NCI-H2196 treated with DMSO at 0.1 percent for 48 hours (cell line): Measurements from ENCODE around the gene OSTC.

ENCODE experiments used
- DNase-seq: peaks from one replicate; lab custom pipeline; 2025; ENCODE audit not compliant: unreplicated experiment; lab: John Stamatoyannopoulos, UW

Gene OSTC

DNA sequence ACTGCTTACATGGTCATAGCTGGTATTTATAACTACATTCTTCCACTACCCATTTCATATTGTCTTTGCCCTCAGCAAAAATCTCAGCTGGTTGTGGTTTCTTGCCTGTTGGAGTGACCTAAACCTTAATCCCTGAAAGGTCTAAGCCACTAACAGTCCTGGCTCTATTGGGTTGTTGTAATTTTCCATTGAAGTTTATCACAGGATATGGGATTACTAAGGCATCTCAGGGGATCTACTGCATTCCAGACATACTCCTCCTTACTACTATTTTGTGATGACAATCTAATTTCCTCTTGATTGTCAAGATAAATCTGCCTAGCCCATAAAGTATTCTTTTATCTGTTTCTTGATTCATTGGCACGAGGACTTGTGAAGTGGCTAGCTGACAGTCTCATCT is 6.2 kb upstream of the OSTC start:
- DNase-seq: no peak

DNA sequence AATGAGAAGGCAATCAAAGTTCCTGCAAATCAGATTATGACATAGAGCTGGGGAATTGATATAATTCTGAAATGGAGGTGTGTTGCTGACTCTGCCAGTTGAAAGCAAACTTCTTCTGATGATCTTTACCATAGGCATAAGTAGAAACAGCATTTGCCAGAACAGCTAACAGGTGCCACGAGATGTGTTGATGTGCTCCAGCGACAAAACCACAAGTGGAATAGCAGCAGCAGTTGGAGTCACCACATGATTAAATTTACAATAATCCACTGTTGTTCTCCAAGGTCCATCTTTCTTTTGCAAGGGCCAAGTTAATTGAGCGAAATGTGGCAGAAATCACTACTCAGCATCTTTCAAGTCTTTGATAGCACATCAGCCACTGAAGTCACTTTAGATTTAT is 3.7 kb upstream of the OSTC start:
- no peak for DNase-seq

DNA sequence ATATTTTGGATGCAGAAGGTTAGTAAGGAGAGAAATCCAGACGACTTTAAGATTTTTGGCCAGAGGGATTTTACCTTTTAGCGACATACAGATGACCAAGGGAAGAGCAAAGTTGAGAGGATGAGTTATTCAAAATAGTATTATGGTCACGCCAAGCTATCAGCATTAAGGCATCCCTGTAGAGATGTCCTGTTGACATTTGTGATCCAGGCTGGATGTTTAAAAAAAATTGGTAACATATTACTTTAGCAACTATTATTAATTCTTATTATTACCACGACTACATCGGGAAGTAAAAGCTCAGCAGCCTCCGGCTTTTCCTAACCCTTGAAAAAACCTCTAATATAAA is 562 bp upstream of the OSTC start:
- no peak for DNase-seq

DNA sequence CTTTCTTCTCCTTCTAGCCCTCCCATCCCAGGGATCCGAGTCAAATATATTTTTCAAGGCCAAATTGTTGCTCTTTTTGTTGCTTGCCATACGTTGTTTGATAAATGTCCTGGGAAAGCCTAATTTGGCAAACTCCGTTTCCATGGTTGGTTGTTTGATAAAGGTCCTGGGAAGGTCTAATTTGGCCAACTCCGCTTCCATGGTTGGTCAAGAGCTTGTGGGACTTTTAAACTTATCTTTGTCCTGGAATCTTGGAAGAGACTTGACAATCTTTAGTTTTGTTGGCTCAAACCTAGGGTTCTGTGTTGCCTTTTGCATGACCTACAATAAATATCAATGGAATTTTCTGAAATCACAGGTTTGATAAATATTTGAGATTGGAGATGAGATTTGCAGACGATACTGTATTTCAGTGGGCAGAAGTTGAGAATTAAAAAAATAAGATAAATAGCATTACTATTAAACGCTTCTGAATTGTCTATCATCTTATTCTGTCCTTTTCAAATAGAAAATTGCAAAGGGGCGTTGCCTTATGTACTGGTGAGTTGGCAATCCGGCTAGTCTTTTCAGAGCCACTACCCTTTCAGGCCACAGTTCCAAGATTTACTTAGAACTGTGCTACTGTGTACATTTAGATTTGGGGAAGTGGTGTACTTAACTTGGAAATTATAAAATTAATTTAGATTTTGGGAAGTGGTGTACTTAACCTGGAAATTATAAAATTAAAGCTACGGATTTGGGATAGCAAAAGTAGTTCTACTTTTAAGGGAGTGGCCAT is 804 bp downstream of the OSTC start:
- DNase-seq: no peak

DNA sequence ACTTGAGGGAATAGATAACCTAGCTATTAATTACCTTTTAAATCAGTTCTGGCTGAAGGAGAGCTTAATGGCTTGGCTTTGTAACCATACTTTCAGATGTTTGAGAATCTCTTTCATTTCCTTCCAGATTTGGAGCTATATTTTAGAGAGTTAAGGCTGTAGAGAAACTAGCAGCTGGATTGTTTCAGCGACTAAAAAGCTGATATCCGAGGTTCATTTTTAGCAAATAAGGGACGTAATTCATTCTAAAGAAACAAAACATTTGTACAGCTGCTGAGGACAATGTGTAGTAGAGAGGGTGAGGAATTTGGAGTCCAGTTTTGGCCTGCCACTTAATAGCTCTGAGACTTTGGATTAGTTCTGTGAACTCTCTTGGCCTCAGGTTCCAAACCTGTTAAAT is 12.2 kb downstream of the OSTC start:
- no peak for DNase-seq

DNA sequence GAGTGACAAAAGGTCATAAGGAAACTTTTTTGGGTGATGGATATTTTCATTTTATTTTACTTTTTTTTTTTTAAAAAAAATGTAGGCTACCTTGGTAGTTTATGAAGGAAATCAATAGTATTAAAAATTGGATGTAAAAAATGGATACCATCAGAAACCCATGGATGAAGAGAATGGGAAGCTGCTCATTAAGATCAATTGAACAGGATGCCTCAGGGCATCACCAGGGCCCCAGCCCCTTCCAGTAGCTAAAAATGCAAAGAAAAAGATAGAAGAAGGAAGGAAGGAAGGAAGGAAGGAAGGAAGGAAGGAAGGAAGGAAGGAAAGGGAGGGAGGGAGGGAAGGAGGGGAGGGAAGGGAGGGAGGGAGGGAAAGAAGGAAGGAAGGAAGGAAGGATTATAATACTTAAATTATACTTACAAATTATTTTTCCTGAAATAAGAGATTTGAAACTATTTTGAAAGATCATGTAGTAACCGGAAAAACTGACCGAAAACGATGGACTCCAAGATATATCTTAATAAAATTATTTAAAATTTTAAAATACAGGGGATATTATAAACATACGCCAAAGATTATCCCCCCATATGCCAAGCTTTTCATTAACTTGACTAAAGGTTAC is 24.1 kb downstream of the OSTC start:
- no peak for DNase-seq

DNA sequence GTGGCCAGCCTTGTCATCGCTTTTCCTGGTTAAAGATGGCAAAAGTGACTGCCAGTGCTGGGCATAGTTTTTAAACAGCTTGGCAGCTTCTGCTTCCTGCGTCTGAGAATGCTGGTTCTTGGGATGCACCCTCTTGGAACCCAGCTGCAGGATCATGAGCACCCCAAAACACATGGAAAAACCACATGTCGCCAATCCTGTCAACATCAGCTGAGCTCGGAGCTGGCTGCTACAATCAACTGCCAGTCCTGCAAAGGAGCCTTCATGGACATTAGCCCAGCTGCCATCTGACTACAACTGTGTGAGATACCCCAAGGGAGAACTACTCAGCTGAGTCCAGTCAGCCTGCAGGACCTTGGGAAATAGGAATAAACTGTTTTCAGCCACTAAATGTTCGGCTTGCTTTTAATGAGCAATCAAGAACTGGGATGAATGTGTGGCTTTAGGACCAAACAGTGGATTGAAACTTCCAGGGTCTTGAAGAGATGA is 31.0 kb downstream of the OSTC start:
- DNase-seq: no peak

DNA sequence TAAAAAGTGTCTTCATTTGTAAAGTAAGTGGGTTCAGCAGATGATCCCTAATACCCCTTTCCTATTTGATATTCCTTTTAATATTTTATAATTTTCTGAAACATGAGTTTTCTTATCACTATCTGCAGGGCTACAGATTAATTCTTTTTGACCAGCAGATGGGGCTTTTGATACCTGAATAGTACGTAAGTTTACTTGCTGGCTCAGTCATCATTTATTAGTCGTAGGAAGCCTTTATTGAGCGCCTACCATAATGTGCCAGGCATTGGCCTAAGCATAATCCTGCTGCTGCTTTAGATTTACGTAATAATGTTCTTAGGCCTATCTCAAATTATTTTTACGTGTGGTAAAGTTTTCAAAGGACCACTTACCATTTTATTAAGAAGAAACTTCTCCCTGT is 33.1 kb downstream of the OSTC start:
- DNase-seq: no peak

DNA sequence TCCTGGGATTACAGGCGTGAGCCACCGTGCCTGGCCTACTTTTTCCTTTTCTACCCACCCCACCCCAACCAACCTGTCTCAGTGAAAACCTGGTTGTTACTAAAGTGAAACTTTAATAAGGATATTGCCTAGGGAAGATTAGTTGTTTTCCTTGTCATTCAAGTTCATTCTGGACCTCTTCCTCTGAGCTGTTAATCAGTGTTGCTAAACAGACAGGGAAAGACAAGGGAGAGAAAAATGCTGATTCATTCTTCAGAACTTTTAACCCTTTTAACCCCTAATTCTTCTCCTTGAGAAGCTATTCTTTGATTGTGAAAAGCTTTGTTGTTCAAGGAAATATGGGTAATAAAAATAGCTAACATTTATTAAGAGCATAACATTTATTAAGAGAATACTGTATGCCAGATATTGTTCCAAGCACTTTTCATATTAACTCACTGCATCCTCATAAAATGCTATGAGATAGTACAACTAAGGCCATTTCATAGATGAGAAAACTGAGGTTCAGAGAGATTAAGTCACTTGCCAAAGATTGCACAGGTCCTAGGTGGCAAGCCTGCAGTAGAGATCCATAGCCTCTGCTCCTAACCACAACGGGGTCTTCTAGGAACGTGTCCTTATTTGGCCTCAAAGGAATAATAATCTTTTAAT is 34.8 kb downstream of the OSTC start:
- no peak for DNase-seq

DNA sequence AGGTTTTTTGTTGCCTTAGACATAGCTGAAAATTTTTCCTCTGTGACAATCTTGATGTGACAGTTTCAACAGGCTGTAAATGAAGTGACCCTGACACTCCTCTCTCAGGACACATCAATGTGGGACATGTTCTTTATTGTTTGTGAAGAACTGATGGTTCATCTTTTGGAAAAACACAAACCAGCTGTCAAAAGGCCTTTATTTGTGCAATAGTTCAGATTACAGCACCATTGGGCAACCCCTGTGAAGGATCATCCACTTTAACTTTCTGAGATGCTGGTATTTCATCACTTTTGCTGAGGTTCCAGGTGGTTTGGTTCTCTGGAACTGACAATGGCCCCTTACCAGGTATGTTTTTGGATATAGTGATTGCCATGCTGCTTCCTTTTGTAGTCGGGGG is 40.3 kb downstream of the OSTC start:
- DNase-seq: no peak

DNA sequence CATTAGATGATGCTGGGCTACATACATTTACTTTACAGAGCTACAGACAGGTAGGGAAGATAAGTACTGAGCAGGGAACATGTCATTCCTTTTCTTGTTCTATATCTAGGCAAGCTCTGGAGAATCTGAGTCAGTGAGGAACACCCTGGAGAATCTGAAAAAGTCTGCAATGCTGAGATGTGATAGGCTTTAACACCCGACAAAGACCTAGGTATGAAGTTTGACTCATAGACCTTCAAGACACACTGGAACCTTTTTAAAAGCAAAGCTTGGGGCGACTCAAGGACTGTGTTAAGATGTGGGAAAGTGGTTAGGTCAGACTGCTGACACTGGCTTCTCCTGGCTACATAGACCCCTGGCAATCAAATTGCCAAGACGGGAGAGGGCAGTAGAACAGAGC is 42.8 kb downstream of the OSTC start:
- DNase-seq: no peak

DNA sequence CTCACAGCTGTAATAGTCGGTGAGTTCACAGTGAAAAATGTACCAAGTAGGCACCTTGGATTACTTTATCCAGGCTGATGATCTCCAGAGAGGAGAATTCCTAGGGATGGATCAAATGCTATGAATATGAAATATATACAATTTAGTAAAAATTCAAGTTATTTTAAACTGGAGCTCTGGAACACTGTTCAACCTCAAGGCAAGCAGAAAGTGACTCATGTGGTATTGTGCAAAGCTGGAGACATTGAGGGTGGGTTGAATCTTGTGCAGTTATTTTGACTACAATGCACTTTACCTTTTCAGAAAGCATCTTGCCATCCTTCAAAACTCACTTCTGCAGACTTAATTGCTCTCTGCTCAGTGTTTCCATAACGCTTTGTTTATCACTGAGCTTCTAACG is 43.4 kb downstream of the OSTC start:
- DNase-seq: no peak

DNA sequence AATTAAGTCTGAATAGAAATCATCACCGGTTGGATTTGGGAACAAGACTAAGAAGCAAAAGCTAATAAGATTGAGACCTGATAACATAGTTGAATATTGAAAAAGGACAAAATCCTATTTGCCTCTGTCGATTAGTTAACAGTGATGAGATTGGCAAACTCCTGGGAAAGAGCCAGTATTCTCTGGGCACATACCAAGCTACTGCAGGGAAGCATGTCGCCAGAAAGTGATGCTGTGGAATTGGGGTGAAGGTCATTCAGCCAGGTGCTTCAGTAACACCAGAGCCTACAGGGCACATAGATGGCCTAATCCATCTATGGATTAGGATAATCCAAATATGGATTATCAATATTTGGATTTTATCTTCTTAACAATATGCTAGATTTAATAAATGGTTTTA is 44.0 kb downstream of the OSTC start:
- DNase-seq: no peak

DNA sequence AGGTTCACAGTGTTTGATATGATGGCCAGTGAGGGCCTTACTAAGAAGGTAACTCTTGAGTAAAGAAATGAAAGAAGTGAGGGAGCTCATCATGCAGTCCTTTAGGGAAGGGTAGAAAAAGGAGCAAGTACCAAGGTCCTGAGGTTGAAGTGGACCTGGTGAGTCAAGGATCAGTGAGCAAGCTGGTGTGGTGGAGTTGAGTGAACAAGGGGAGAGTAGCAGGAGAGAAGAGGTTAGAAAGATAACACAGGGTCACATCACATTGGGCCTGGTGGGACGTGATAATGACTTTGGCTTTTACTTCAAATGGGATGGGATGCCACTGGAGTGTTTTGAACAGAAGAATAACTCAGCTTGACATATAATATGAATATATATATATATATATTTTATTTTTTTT is 44.7 kb downstream of the OSTC start:
- no peak for DNase-seq

DNA sequence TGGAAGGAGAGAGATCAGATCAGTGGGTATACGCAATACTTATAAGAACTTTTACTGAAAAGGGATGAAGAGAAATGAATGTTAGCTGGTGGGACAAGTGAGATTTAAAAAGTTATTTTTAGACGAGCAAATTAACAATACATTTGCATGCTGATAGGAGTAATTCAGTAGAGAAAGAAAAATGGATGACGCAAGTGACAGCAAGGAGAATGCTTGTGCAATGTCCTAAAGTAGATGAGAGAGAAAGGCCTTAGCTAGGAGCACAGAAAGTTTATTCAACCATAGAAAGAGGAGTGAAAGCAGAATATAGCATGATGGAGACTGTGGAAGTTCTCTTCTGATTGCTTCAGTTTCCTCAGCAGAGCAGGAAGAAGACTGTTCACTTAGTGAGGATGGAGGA is 45.8 kb downstream of the OSTC start:
- DNase-seq: no peak

DNA sequence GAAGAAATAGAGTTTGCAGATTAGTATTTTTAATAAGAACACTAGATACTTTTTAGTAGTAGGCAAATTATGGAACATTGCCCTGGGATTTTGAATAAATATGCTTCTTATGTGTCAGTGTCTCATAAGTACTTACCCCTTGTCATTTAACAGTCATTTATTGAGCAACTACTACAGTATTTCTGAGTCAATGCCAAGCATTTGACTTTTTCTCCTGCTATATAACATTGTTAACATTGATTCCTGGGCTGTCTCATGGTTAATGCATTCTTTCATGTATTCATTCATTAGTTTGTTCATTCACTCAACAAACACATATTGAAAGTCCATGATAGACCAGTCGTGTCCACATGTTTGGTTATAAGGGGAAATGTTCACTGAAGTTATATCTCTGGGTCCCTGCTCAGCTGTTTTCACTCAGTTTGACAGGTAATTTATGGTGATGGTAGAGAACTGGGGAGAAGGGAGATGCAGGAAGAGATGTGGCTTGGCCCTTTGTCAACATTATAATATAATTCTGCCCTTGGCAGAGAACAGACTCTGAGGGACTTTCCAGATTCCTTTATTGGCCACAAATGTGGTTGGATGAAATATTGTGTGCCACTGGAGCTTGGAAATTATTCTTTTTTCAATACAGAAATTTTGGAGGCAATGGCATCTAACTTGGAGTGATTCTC is 49.8 kb downstream of the OSTC start:
- DNase-seq: no peak

DNA sequence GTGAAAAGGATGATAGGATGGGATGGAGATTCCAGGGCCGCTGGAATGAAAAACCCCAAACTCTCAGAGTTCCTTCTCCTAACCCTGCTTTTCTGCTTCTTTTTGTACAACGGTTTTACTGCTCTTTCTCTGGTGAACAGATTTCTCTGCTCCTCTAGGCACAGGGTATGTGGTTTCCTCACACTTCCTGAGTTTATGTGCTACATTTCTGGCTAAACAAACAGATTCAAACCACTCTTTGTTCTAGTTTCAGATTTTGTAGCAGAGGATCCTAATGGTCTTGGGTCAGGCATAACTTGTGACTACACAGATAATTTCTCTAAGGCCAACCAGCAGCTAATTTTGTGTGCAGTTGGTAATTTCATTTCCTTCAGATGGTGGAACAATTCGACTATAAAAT is 52.6 kb downstream of the OSTC start:
- DNase-seq: no peak

DNA sequence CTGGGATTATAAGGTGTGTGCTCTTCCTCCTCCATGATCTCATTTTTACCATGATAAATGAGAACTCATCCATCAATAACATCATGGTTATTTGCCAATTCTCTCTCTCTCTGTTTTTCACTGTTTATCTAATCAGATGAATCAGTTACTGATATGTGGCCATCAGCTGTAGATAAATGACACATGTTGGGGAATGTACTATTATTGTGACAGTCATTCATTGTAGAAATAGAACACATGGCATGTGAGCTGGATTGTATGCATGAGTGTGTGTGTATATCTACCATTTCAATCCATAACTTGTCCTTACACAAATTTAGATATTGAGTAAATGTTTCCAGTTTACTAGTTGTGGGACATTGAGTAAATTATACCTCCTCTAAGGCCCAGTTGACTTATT is 53.0 kb downstream of the OSTC start:
- no peak for DNase-seq

DNA sequence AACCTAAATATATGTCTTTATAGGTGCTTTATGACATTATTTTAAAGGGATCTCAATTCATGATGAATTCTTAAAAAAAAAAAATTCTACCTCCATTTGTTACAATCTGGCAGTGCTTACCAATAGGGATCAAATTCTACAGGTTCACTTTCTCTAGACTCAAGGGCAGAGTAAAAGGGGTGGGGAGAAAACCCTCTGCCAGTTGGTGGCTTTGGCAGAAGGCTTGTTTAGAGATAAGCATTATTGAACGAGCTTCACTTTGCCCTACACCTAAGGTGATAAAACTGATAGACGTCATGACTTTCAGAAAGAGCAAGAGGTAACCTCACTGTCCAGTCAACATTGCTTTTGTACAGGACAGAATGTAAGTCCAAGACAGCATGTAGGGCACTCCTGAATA is 53.6 kb downstream of the OSTC start:
- no peak for DNase-seq

DNA sequence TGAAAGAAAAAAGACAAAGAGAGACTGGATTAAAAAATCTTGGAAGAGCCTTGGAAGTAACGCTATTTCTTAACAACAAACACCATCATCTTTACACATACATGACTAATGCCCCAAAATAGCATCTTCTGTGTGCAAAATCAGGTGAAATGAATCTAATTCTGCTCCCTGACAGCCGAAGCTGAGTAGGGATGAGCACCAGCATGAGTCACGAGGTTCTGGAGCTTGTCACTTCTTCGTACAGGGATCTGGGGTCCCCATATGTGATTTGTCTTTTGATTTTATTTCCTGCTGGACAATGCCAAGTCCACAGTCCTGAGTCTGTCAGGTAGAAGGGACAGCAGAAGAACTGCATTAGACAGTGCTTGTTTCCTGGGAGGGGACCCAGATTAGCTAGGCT is 55.9 kb downstream of the OSTC start:
- DNase-seq: no peak

DNA sequence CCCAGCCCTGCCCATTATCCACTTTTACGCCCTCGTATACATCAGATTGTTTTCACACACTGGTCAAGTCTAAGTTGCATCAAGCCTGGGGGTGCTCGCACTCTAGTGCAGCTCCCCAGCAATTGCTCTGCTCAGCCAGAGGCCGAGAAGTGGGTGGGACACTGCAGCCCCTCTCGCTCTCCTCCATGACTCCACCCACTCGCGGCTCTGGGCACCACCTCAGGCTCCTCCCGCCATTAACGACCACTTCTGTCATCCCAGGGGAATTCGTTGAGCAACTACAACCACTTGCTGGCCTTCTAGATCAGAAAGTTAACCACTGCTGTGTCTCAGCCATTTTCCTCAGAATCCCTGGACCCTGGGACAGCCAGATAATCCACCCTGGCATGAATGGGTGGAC is 58.8 kb downstream of the OSTC start:
- no peak for DNase-seq

DNA sequence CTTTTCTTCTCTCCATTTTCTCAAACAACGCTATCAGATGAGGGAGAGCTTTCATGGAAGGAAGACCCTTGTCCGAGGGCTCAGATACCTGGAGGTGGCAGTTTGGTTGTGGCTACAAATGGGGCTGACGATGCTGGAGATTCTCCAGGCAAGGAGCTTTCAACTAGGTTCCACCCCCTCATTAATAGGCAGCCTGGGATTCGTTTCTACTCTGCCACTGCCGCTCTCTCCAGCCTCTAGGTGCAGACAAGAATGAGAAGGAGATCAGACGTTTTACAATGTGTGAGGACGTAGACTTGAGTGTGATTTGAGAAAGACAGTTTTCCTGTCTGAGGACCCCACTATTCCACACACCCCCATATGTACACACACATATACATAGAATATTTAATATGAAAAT is 59.3 kb downstream of the OSTC start:
- DNase-seq: no peak
